ENCODE measurements around the gene MALT1.
A peak's percentile ranks its signal among the peaks of the same experiment; 100 is the strongest.
"Not testable (repeated sequence)": the region's sequence is repeated elsewhere in the genome, so short reads cannot be mapped to it uniquely, and the experiment has no call there.

The MALT1 gene

GRCh38 chr18:58671111-58671631 is at the start of gene MALT1:
MALT1 (plus strand) TSS chr18:58671465; CDS start chr18:58671644, 179 bp downstream.
- DNase-seq = peak; percentile 88 to 98

GRCh38 chr18:58624011-58624410 is 47.3 kb upstream of the MALT1 start:
- DNase-seq = no peak

- no peak for DNase-seq
These were observed 45.4 kb upstream of the MALT1 start for GRCh38 chr18:58625839-58626238.

- no peak for DNase-seq
These were observed 41.2 kb upstream of the MALT1 start for GRCh38 chr18:58630071-58630470.

- no peak for DNase-seq
These were observed 40.0 kb upstream of the MALT1 start for GRCh38 chr18:58631301-58631700.

GRCh38 chr18:58632552-58632951 is 38.7 kb upstream of the MALT1 start:
- DNase-seq = no peak

- no peak for DNase-seq
These were observed 37.4 kb upstream of the MALT1 start for GRCh38 chr18:58633874-58634273.

GRCh38 chr18:58635891-58636290 is 35.4 kb upstream of the MALT1 start:
- DNase-seq = no peak

GRCh38 chr18:58637197-58637596 is 34.1 kb upstream of the MALT1 start:
- no peak for DNase-seq

GRCh38 chr18:58637946-58638345 is 33.3 kb upstream of the MALT1 start:
- no peak for DNase-seq

GRCh38 chr18:58638441-58638840 is 32.8 kb upstream of the MALT1 start:
- DNase-seq = peak in 1 of 2 donors; percentile 64

- DNase-seq = no peak
These were observed 32.0 kb upstream of the MALT1 start for GRCh38 chr18:58639237-58639636.

- DNase-seq = no peak
These were observed 31.4 kb upstream of the MALT1 start for GRCh38 chr18:58639751-58640427.

GRCh38 chr18:58640428-58640805 is 30.8 kb upstream of the MALT1 start:
- no peak for DNase-seq

GRCh38 chr18:58640891-58641610 is 30.2 kb upstream of the MALT1 start:
- no peak for DNase-seq

GRCh38 chr18:58643557-58643956 is 27.7 kb upstream of the MALT1 start:
- DNase-seq = not testable (repeated sequence)

- no peak for DNase-seq
These were observed 25.9 kb upstream of the MALT1 start for GRCh38 chr18:58645398-58645797.

- DNase-seq = no peak
These were observed 24.9 kb upstream of the MALT1 start for GRCh38 chr18:58646334-58646862.

- no peak for DNase-seq
These were observed 21.1 kb upstream of the MALT1 start for GRCh38 chr18:58649966-58650816.

GRCh38 chr18:58650830-58651229 is 20.4 kb upstream of the MALT1 start:
- not testable (repeated sequence) for DNase-seq

- not testable (repeated sequence) for DNase-seq
These were observed 18.0 kb upstream of the MALT1 start for GRCh38 chr18:58653144-58653722.

GRCh38 chr18:58653814-58654509 is 17.3 kb upstream of the MALT1 start:
- DNase-seq = no peak

Data from bone marrow (tissue), 2 donors.